CD4-positive, alpha-beta T cell treated with Interleukin-17A for 1 hour (primary cell): ENCODE results near the gene PSME2.

Experiments
- DNase-seq: peaks from one replicate; pipeline ENCODE4 v3.0.0-alpha.2; 2020

The PSME2 gene

GRCh38 chr14:24179294-24179960 lies 33.0 kb upstream of the PSME2 start:
- DNase-seq = no peak

GRCh38 chr14:24178399-24179178 lies 32.2 kb upstream of the PSME2 start:
- no peak for DNase-seq

- DNase-seq = no peak
Observed at GRCh38 chr14:24177891-24178290, 31.5 kb upstream of the PSME2 start.

GRCh38 chr14:24177041-24177825 lies 30.8 kb upstream of the PSME2 start:
- DNase-seq = no peak

- no peak for DNase-seq
Observed at GRCh38 chr14:24176599-24176998, 30.2 kb upstream of the PSME2 start.

GRCh38 chr14:24172871-24173281 lies 26.5 kb upstream of the PSME2 start:
- DNase-seq = no peak

- DNase-seq = no peak
Observed at GRCh38 chr14:24172261-24172860, 26.0 kb upstream of the PSME2 start.

GRCh38 chr14:24171422-24172260 lies 25.2 kb upstream of the PSME2 start, which contains the start of gene REC8:
Gene REC8 (plus strand): TSS chr14:24172080. CDS start chr14:24172553, 473 bp downstream.
- peak; percentile 74 for DNase-seq

GRCh38 chr14:24167469-24168114 lies 21.2 kb upstream of the PSME2 start:
- DNase-seq = no peak

- no peak for DNase-seq
Observed at GRCh38 chr14:24165785-24166184, 19.4 kb upstream of the PSME2 start.

- no peak for DNase-seq
Observed at GRCh38 chr14:24164518-24164991, 18.1 kb upstream of the PSME2 start.

- DNase-seq = no peak
Observed at GRCh38 chr14:24162093-24162492, 15.7 kb upstream of the PSME2 start.

GRCh38 chr14:24160850-24161804 lies 14.7 kb upstream of the PSME2 start, which contains the start of gene IRF9:
Gene IRF9 (plus strand): TSS chr14:24161265. CDS start chr14:24162145, 880 bp downstream.
- peak; percentile 98 for DNase-seq

- no peak for DNase-seq
Observed at GRCh38 chr14:24160499-24160849, 14.1 kb upstream of the PSME2 start.

- no peak for DNase-seq
Observed at GRCh38 chr14:24159777-24160498, 13.5 kb upstream of the PSME2 start.

GRCh38 chr14:24157331-24157730 lies 10.9 kb upstream of the PSME2 start:
- no peak for DNase-seq

GRCh38 chr14:24156840-24157239 lies 10.4 kb upstream of the PSME2 start:
- no peak for DNase-seq

GRCh38 chr14:24155100-24155499 lies 8.7 kb upstream of the PSME2 start:
- no peak for DNase-seq

- DNase-seq = no peak
Observed at GRCh38 chr14:24151404-24152080, 5.1 kb upstream of the PSME2 start.
